Tibial nerve (tissue), 4 donors: Measurements from ENCODE around the gene PRKAR1B. TPM values are rescaled to one million over a fixed set of nuclear protein-coding genes. Genes with fewer than 3 reads are reported as not detected.

ENCODE experiments used
- DNase-seq, 2 donors: peaks; one replicate each; pipeline ENCODE4 v3.0.0-alpha.2; 2019; ENCODE audit warnings: low spot score in 2 of 2
- H3K27ac ChIP-seq, 4 donors: fragments of 200-600 bp; sonication (generic) in 3 of 4; one replicate each; pipeline ENCODE4 v1.5.1; 2017 to 2019; ENCODE audit warnings: mild to moderate bottlenecking in 1 of 4
- H3K27me3 ChIP-seq, 2 donors: fragments of 200-600 bp; sonication (generic) in 1 of 2; one replicate each; pipeline versions ENCODE4 v1.5.1 to v1.6.0; 2017 to 2019
- H3K36me3 ChIP-seq, 3 donors: fragments of 200-600 bp; sonication (generic); one replicate each; pipeline ENCODE4 v1.5.1; 2018 to 2019
- H3K4me1 ChIP-seq, 4 donors: fragments of 200-600 bp; sonication (generic) in 3 of 4; one replicate each; pipeline ENCODE4 v1.5.1; 2017 to 2019
- H3K4me3 ChIP-seq, 4 donors: fragments of 200-600 bp; sonication (generic) in 3 of 4; one replicate each; pipeline ENCODE4 v1.5.1; 2017 to 2019; ENCODE audit warnings: mild to moderate bottlenecking in 1 of 4, moderate library complexity in 1 of 4
- H3K9me3 ChIP-seq, 4 donors: fragments of 200-600 bp; sonication (generic) in 3 of 4; one replicate each; pipeline ENCODE4 v1.5.1; 2017 to 2019
- CTCF ChIP-seq, 5 experiments: fragments of 200-600 bp in 3 of 5; fragments of 450-650 bp in 2 of 5; sonication (generic) in 3 of 5; IDR thresholded peaks; one replicate each; pipeline ENCODE4 v1.5.1; 2016 to 2019; ENCODE audit warnings: antibody characterized with exemption in 5 of 5, mild to moderate bottlenecking in 3 of 5, moderate library complexity in 2 of 5
- EP300 ChIP-seq, 2 donors: sonication (generic); formaldehyde crosslinking; IDR thresholded peaks; one replicate each; pipeline ENCODE4 v1.6.1; 2017; ENCODE audit warnings: antibody characterized with exemption in 2 of 2, mild to moderate bottlenecking in 1 of 2
- POLR2A ChIP-seq, 2 donors: fragments of 450-650 bp; IDR thresholded peaks; one replicate each; pipeline ENCODE4 v1.6.1; 2017; ENCODE audit warnings: antibody characterized with exemption in 2 of 2, mild to moderate bottlenecking in 2 of 2, moderate library complexity in 2 of 2
- WGBS, 2 donors: methylation state at CpG; one replicate each; pipeline ENCODE4 v1.1.5; 2018; 5-methylcytosine and 5-hydroxymethylcytosine counted together
- total RNA-seq, 4 donors: library from RNA; depleted of rRNA; stranded (reverse); fragments of >200 nt; gene quantifications; one replicate each; pipeline ENCODE4 v1.1.0, GENCODE V29; 2016

PRKAR1B gene
- total RNA-seq, 4 donors from 2014 or later: 2.7 to 12.3 (median 4.8) TPM

GRCh38 chr7:584122-584465 lies 143.0 kb downstream of the PRKAR1B start:
- no peak overlapping the region for H3K27ac ChIP-seq
- WGBS, 2 donors: 76 to 85% methylated on average over 15 of the region's 15 CpGs

DNA sequence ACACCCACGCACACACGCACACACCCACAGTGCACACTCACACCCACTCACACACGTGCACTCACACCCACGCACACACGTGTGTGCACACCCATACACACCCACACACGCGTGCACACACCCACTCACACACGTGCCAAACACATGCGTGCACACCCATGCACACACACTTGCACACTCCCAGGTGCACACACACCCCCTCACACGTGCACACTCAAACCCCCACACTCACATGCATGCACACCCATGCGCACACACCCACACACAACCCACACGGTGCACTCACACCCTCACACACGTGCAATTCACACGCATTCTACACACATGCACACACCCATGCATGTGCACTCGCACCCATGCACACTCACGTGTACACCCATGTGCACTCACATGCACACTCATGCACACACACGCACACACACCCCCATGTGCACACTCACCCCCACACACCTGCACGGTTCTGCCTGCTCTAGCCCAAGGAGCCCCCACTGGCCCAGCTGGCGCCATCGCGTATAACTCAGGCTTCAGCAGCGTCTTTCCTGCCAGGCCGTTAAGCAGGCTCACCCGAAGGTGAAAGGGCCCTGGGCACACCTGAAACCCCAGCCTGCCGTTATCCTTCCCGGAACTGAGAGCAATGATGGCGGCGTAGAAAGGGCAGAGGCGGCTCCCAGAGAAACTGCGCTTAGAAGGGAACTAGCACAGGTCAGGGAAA lies 143.5 kb downstream of the PRKAR1B start:
- 80 to 83% methylated on average over 29 to 30 of the region's 30 CpGs for WGBS, 2 donors
- Histone ChIP-seq H3K9me3 (peaks cover 0 to 6% (median 0%) of the 10 kb centered on the region in 4 donors), H3K27ac (no peak overlapping the region), H3K4me3 (no peak overlapping the region), H3K27me3 (no peaks in the 10 kb centered on the region), H3K36me3 (no peaks in the 10 kb centered on the region), H3K4me1 (peaks cover 0 to 9% (median 2%) of the 10 kb centered on the region in 4 donors)
- TF ChIP-seq POLR2A (IDR thresholded peaks at IDR 0.05) (no peak), EP300 (IDR thresholded peaks at IDR 0.05) (no peak), CTCF (IDR thresholded peaks at IDR 0.05) (no peak)
- DNase-seq: no peak

More at GRCh38 chr7:584122-584465, 143.0 kb downstream of the PRKAR1B start:
- peaks cover 0 to 9% (median 2%) of the 10 kb centered on the region in 4 donors for H3K4me1 ChIP-seq
- H3K36me3 ChIP-seq: no peaks in the 10 kb centered on the region
- no peak for TF ChIP-seq CTCF (IDR thresholded peaks at IDR 0.05)
- no peak for TF ChIP-seq POLR2A (IDR thresholded peaks at IDR 0.05)
- no peak for TF ChIP-seq EP300 (IDR thresholded peaks at IDR 0.05)
- peaks cover 0 to 6% (median 0%) of the 10 kb centered on the region in 4 donors for H3K9me3 ChIP-seq
- no peak for DNase-seq
- H3K27me3 ChIP-seq: no peaks in the 10 kb centered on the region
- no peak overlapping the region for H3K4me3 ChIP-seq

DNA sequence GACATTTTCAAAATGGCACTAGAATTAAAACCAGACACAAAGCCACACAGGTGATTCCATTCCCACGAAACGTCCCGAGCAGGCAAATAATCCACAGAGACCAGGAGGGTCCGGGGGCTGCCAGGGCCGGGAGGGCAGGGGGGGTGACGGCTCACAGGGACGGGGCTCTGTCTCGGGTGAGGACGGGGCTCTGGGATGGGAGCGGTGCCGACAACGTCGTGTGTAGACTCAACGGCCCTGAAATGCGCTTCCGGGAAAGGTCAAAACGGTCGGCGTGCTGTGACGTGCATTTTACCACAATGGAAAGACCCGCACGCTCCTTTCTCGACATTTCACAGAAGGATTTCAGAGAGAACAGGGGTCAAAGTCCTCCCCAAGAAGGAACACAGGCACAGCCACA lies 144.2 kb downstream of the PRKAR1B start:
- no peak overlapping the region for H3K27ac ChIP-seq
- peaks cover 0 to 1% (median 0%) of the 10 kb centered on the region in 3 donors for H3K36me3 ChIP-seq
- peaks cover 0 to 9% (median under 1%) of the 10 kb centered on the region in 4 donors for H3K4me1 ChIP-seq
- no peak for TF ChIP-seq EP300 (IDR thresholded peaks at IDR 0.05)
- TF ChIP-seq CTCF (IDR thresholded peaks at IDR 0.05): no peak
- no peak for TF ChIP-seq POLR2A (IDR thresholded peaks at IDR 0.05)
- no peak overlapping the region for H3K4me3 ChIP-seq
- no peaks in the 10 kb centered on the region for H3K27me3 ChIP-seq
- peaks cover 0 to 6% (median 0%) of the 10 kb centered on the region in 4 donors for H3K9me3 ChIP-seq
- no peak for DNase-seq
- WGBS, 2 donors: 89 to 94% methylated on average over 23 of the region's 23 CpGs

GRCh38 chr7:582081-582835 lies 144.8 kb downstream of the PRKAR1B start:
- 89 to 94% methylated on average over 31 to 38 of the region's 43 CpGs for WGBS, 2 donors
- Histone ChIP-seq H3K9me3 (peaks cover 0 to 6% (median 0%) of the 10 kb centered on the region in 4 donors), H3K4me1 (peaks cover 0 to 2% (median 0%) of the 10 kb centered on the region in 4 donors), H3K36me3 (peaks cover 0 to 6% (median 0%) of the 10 kb centered on the region in 3 donors), H3K27ac (no peak overlapping the region), H3K27me3 (no peaks in the 10 kb centered on the region), H3K4me3 (no peak overlapping the region)
- TF ChIP-seq EP300 (IDR thresholded peaks at IDR 0.05) (no peak), CTCF (IDR thresholded peaks at IDR 0.05) (no peak), POLR2A (IDR thresholded peaks at IDR 0.05) (no peak)
- no peak for DNase-seq

DNA sequence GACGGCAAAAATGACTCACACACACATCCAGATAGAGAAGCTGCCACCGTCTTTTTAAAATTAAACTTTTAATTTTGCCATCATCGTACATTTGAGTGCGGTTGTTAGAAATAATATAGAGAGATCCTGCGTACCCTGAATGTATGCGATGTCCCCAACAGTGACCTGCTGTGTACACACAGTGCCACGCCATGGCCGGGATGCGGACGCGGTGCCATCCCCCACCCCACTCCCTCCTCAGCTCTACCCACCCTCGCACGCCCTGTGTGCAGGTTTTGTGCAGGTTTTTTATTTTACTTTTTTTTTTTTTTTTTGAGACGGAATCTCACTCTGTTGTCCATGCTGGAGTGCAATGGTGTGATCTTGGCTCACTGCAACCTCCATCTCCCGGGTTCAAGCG lies 148.7 kb downstream of the PRKAR1B start:
- DNase-seq: no peak
- H3K27ac ChIP-seq: no peak overlapping the region
- no peaks in the 10 kb centered on the region for H3K27me3 ChIP-seq
- 96% methylated on average over 16 of the region's 16 CpGs for WGBS, 2 donors
- TF ChIP-seq CTCF (IDR thresholded peaks at IDR 0.05): no peak
- no peak for TF ChIP-seq POLR2A (IDR thresholded peaks at IDR 0.05)
- TF ChIP-seq EP300 (IDR thresholded peaks at IDR 0.05): no peak
- H3K36me3 ChIP-seq: peaks cover 0 to 6% (median 0%) of the 10 kb centered on the region in 3 donors
- no peaks in the 10 kb centered on the region for H3K9me3 ChIP-seq
- H3K4me1 ChIP-seq: peaks cover 0 to 19% (median 3%) of the 10 kb centered on the region in 4 donors
- H3K4me3 ChIP-seq: no peak overlapping the region
